ENCODE data around the gene EPB41L1. TPM values are rescaled to one million over a fixed set of nuclear protein-coding genes. Genes with fewer than 3 reads are reported as not detected.
A peak's percentile ranks its signal among the peaks of the same experiment; 100 is the strongest.

EPB41L1 gene
- polyA plus RNA-seq, 4 donors = 10.5 to 26.5 (median 12.6) TPM

GRCh38 chr20:36145877-36146707 is 8.4 kb upstream of the EPB41L1 start:
- Histone ChIP-seq H3K9me3 (ENCODE audit: control insufficient read depth in 2 of 2, insufficient read depth in 1 of 2, low read depth in 1 of 2, low read length in 1 of 2) (no peaks in the 10 kb centered on the region), H3K36me3 (ENCODE audit: control insufficient read depth in 3 of 3, insufficient read depth in 2 of 3, low read depth in 1 of 3, low read length in 3 of 3) (peaks cover 0 to 6% (median 0%) of the 10 kb centered on the region in 3 donors), H3K4me3 (ENCODE audit: low read depth in 1 of 3, low read length in 3 of 3) (no peak overlapping the region), H3K27ac (ENCODE audit: low read depth in 1 of 3, low read length in 2 of 3) (peak overlapping the region in 2 of 3 donors; percentile 2 to 75), H3K4me1 (ENCODE audit: control insufficient read depth in 3 of 3, insufficient read depth in 2 of 3, low read depth in 1 of 3, low read length in 2 of 3) (peaks cover 0 to 26% (median 2%) of the 10 kb centered on the region in 3 donors), H3K27me3 (ENCODE audit: control insufficient read depth in 3 of 3, insufficient read depth in 3 of 3, low read length in 3 of 3) (no peaks in the 10 kb centered on the region)
- WGBS, 3 donors = 39 to 57% (median 50%) methylated on average over 12 of the region's 12 CpGs
- DNase-seq (peak; percentile 40 to 73), FAIRE-seq (no peak)

DNA sequence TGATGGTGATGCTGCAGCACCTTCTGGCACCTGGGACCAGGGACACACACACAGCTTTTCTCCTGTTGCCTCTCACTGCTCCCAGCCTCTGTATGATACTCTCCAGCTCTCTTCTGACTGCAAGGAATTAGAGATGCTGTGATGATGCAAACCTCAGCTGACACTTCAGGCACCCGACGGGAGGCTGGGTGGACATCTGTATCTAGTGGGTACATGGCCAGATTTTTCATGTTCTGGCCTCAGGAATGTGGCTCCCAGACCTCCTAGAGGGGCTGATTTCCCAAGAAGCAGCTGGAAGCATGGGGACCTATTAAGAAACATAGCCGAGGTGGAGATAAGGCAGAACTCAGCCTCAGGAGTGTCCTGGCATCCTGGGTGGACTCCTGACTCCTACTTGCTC is 6.8 kb upstream of the EPB41L1 start:
- no peak for FAIRE-seq
- 65 to 77% (median 73%) methylated on average over 3 of the region's 3 CpGs for WGBS, 3 donors
- H3K9me3 ChIP-seq (ENCODE audit: control insufficient read depth in 2 of 2, insufficient read depth in 1 of 2, low read depth in 1 of 2, low read length in 1 of 2) = no peaks in the 10 kb centered on the region
- H3K27ac ChIP-seq (ENCODE audit: low read depth in 1 of 3, low read length in 2 of 3) = no peak overlapping the region
- no peaks in the 10 kb centered on the region for H3K27me3 ChIP-seq (ENCODE audit: control insufficient read depth in 3 of 3, insufficient read depth in 3 of 3, low read length in 3 of 3)
- peaks cover 0 to 6% (median 0%) of the 10 kb centered on the region in 3 donors for H3K36me3 ChIP-seq (ENCODE audit: control insufficient read depth in 3 of 3, insufficient read depth in 2 of 3, low read depth in 1 of 3, low read length in 3 of 3)
- no peak for DNase-seq
- peaks cover 0 to 27% (median 2%) of the 10 kb centered on the region in 3 donors for H3K4me1 ChIP-seq (ENCODE audit: control insufficient read depth in 3 of 3, insufficient read depth in 2 of 3, low read depth in 1 of 3, low read length in 2 of 3)
- H3K4me3 ChIP-seq (ENCODE audit: low read depth in 1 of 3, low read length in 3 of 3) = no peak overlapping the region

GRCh38 chr20:36148439-36148838 is 6.1 kb upstream of the EPB41L1 start:
- FAIRE-seq (no peak), DNase-seq (no peak)
- Histone ChIP-seq H3K36me3 (ENCODE audit: control insufficient read depth in 3 of 3, insufficient read depth in 2 of 3, low read depth in 1 of 3, low read length in 3 of 3) (peaks cover 0 to 6% (median 0%) of the 10 kb centered on the region in 3 donors), H3K27me3 (ENCODE audit: control insufficient read depth in 3 of 3, insufficient read depth in 3 of 3, low read length in 3 of 3) (no peaks in the 10 kb centered on the region), H3K4me3 (ENCODE audit: low read depth in 1 of 3, low read length in 3 of 3) (no peak overlapping the region), H3K4me1 (ENCODE audit: control insufficient read depth in 3 of 3, insufficient read depth in 2 of 3, low read depth in 1 of 3, low read length in 2 of 3) (peaks cover 0 to 27% (median 2%) of the 10 kb centered on the region in 3 donors), H3K27ac (ENCODE audit: low read depth in 1 of 3, low read length in 2 of 3) (no peak overlapping the region), H3K9me3 (ENCODE audit: control insufficient read depth in 2 of 2, insufficient read depth in 1 of 2, low read depth in 1 of 2, low read length in 1 of 2) (no peaks in the 10 kb centered on the region)
- WGBS, 3 donors = 79 to 90% (median 88%) methylated on average over 2 of the region's 2 CpGs

GRCh38 chr20:36149012-36149411 is 5.5 kb upstream of the EPB41L1 start:
- no peaks in the 10 kb centered on the region for H3K27me3 ChIP-seq (ENCODE audit: control insufficient read depth in 3 of 3, insufficient read depth in 3 of 3, low read length in 3 of 3)
- DNase-seq (no peak), FAIRE-seq (no peak)
- 76 to 90% (median 83%) methylated on average over 3 of the region's 3 CpGs for WGBS, 3 donors
- peaks cover 0 to 6% (median 0%) of the 10 kb centered on the region in 3 donors for H3K36me3 ChIP-seq (ENCODE audit: control insufficient read depth in 3 of 3, insufficient read depth in 2 of 3, low read depth in 1 of 3, low read length in 3 of 3)
- H3K4me1 ChIP-seq (ENCODE audit: control insufficient read depth in 3 of 3, insufficient read depth in 2 of 3, low read depth in 1 of 3, low read length in 2 of 3) = peaks cover 0 to 32% (median 2%) of the 10 kb centered on the region in 3 donors
- no peaks in the 10 kb centered on the region for H3K9me3 ChIP-seq (ENCODE audit: control insufficient read depth in 2 of 2, insufficient read depth in 1 of 2, low read depth in 1 of 2, low read length in 1 of 2)
- H3K4me3 ChIP-seq (ENCODE audit: low read depth in 1 of 3, low read length in 3 of 3) = no peak overlapping the region
- H3K27ac ChIP-seq (ENCODE audit: low read depth in 1 of 3, low read length in 2 of 3) = no peak overlapping the region

DNA sequence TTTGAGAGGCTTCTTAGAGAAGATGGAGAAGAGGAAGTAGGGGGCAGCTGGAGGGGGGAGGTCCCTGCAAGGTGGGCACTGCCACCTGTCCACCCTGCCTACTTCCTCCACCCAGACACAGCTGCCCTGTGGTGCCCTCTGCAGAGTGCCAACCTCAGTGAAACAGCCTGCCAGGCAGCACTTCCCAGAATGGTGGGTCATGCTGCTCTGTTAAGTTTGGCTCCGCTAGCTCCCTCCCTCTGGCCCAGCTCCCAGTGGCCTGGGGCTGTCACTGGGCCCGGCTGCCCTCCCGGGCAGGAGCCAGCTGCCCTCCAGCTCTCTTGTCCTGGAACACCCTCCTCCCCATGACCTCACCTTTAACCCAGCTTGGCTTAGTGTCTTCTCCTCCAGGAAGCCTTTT is 5.1 kb upstream of the EPB41L1 start:
- H3K4me3 ChIP-seq (ENCODE audit: low read depth in 1 of 3, low read length in 3 of 3) = no peak overlapping the region
- no peak for FAIRE-seq

DNA sequence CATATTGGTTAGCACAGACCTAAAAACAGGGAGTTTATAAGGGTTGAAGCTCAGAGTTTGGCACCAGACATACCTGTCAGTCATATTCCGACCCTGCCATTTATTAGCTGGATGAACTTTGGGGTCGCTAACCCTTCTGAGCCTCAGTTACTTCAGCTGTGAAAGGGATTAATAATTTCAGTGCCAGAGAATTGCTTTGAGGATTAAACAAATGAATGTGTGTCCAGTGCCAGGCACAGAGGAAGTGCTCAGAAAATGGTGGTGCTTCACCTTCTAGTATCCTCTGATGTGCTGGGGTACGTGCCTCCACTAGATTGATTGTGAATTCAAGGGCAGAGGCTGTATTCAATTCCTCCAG is 4.1 kb upstream of the EPB41L1 start:
- Histone ChIP-seq H3K27ac (ENCODE audit: low read depth in 1 of 3, low read length in 2 of 3) (no peak overlapping the region), H3K9me3 (ENCODE audit: control insufficient read depth in 2 of 2, insufficient read depth in 1 of 2, low read depth in 1 of 2, low read length in 1 of 2) (no peaks in the 10 kb centered on the region), H3K36me3 (ENCODE audit: control insufficient read depth in 3 of 3, insufficient read depth in 2 of 3, low read depth in 1 of 3, low read length in 3 of 3) (peaks cover 0 to 6% (median 0%) of the 10 kb centered on the region in 3 donors), H3K4me1 (ENCODE audit: control insufficient read depth in 3 of 3, insufficient read depth in 2 of 3, low read depth in 1 of 3, low read length in 2 of 3) (peaks cover 0 to 29% (median under 1%) of the 10 kb centered on the region in 3 donors), H3K27me3 (ENCODE audit: control insufficient read depth in 3 of 3, insufficient read depth in 3 of 3, low read length in 3 of 3) (no peaks in the 10 kb centered on the region), H3K4me3 (ENCODE audit: low read depth in 1 of 3, low read length in 3 of 3) (no peak overlapping the region)
- DNase-seq (no peak), FAIRE-seq (no peak)
- WGBS, 3 donors = 84 to 90% (median 84%) methylated on average over 3 of the region's 3 CpGs

More for the DNA sequence above, 5.1 kb upstream of the EPB41L1 start:
- Histone ChIP-seq H3K27ac (ENCODE audit: low read depth in 1 of 3, low read length in 2 of 3) (no peak overlapping the region), H3K4me1 (ENCODE audit: control insufficient read depth in 3 of 3, insufficient read depth in 2 of 3, low read depth in 1 of 3, low read length in 2 of 3) (peaks cover 0 to 35% (median 2%) of the 10 kb centered on the region in 3 donors), H3K27me3 (ENCODE audit: control insufficient read depth in 3 of 3, insufficient read depth in 3 of 3, low read length in 3 of 3) (no peaks in the 10 kb centered on the region), H3K9me3 (ENCODE audit: control insufficient read depth in 2 of 2, insufficient read depth in 1 of 2, low read depth in 1 of 2, low read length in 1 of 2) (no peaks in the 10 kb centered on the region), H3K36me3 (ENCODE audit: control insufficient read depth in 3 of 3, insufficient read depth in 2 of 3, low read depth in 1 of 3, low read length in 3 of 3) (peaks cover 0 to 6% (median 0%) of the 10 kb centered on the region in 3 donors)
- no peak for DNase-seq
- WGBS, 3 donors = 63 to 81% (median 71%) methylated on average over 3 of the region's 3 CpGs

DNA sequence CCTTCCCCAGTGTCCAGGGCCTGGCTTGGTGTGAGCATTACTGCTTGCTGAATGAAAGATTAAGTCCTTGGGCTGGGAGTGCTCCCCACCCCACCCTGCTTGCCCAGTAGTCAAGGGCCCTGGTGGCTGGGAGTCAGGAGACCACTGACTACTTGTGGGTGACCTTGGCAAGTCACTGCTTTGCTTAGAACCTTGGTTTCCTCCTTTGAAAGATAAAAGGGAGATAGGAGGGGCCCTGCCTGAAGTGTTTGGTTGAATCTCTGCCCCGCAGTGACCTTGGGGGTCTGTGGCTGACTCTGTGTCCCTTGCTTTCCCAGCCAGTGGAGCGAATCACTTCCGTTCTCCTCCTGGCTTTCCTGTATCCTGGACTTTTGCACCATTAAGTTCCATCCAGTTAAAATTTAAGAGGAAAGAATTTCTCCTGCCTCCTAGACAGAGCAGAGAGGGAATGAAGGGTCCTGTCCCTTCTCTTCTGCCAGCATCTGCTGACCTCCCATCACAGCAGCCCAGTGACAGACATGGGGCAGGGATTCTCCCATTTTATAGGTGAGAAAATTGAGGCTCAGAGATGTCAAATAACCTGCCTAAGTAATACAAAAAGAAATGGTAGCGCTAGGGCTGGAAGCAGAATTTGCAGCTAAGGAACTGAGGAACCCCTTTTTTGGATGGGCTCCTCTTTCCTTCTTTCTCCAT is 3.5 kb upstream of the EPB41L1 start:
- 60 to 67% (median 63%) methylated on average over 4 of the region's 4 CpGs for WGBS, 3 donors
- FAIRE-seq (no peak), DNase-seq (peak in 1 of 2 donors; percentile 43)
- H3K36me3 ChIP-seq (ENCODE audit: control insufficient read depth in 3 of 3, insufficient read depth in 2 of 3, low read depth in 1 of 3, low read length in 3 of 3) = peaks cover 0 to 6% (median 0%) of the 10 kb centered on the region in 3 donors
- peak overlapping the region in 1 of 3 donors; percentile 18 for H3K27ac ChIP-seq (ENCODE audit: low read depth in 1 of 3, low read length in 2 of 3)
- H3K9me3 ChIP-seq (ENCODE audit: control insufficient read depth in 2 of 2, insufficient read depth in 1 of 2, low read depth in 1 of 2, low read length in 1 of 2) = no peaks in the 10 kb centered on the region
- H3K27me3 ChIP-seq (ENCODE audit: control insufficient read depth in 3 of 3, insufficient read depth in 3 of 3, low read length in 3 of 3) = no peaks in the 10 kb centered on the region
- H3K4me1 ChIP-seq (ENCODE audit: control insufficient read depth in 3 of 3, insufficient read depth in 2 of 3, low read depth in 1 of 3, low read length in 2 of 3) = peaks cover 0 to 24% (median 0%) of the 10 kb centered on the region in 3 donors
- no peak overlapping the region for H3K4me3 ChIP-seq (ENCODE audit: low read depth in 1 of 3, low read length in 3 of 3)

DNA sequence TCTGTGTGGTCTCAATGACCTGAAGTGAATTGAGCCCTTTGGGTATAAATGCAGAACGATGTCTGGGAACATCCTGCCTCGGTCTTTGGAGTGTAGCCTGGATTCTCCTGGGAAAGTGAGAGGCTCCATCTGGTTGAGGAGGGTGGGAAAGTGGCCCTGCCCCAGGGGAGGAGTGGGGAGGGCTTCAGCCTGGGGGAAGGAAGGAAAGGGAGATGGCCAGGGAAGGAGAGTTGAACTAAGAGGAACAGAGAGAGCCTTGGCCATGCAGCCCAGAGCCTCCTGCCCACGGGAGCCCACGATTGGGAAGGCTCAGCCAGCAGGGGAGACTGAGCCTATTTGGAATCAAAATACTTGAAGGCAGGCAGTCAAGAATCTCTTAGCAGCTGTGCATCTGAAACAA is 2.3 kb upstream of the EPB41L1 start:
- peaks cover 0 to 21% (median 0%) of the 10 kb centered on the region in 3 donors for H3K4me1 ChIP-seq (ENCODE audit: control insufficient read depth in 3 of 3, insufficient read depth in 2 of 3, low read depth in 1 of 3, low read length in 2 of 3)
- peaks cover 0 to 3% (median 0%) of the 10 kb centered on the region in 3 donors for H3K36me3 ChIP-seq (ENCODE audit: control insufficient read depth in 3 of 3, insufficient read depth in 2 of 3, low read depth in 1 of 3, low read length in 3 of 3)
- no peak overlapping the region for H3K27ac ChIP-seq (ENCODE audit: low read depth in 1 of 3, low read length in 2 of 3)
- DNase-seq (no peak), FAIRE-seq (no peak)
- no peaks in the 10 kb centered on the region for H3K9me3 ChIP-seq (ENCODE audit: control insufficient read depth in 2 of 2, insufficient read depth in 1 of 2, low read depth in 1 of 2, low read length in 1 of 2)
- 48 to 82% (median 78%) methylated on average over 4 of the region's 4 CpGs for WGBS, 3 donors
- H3K27me3 ChIP-seq (ENCODE audit: control insufficient read depth in 3 of 3, insufficient read depth in 3 of 3, low read length in 3 of 3) = no peaks in the 10 kb centered on the region
- H3K4me3 ChIP-seq (ENCODE audit: low read depth in 1 of 3, low read length in 3 of 3) = no peak overlapping the region
